Measurements from ENCODE around the gene TJP1.

Gene TJP1

GRCh38 chr15:29778382-29778781 lies 43.9 kb downstream of the TJP1 start:
- H3K4me3 ChIP-seq (ENCODE audit: control insufficient read depth, low read depth, low read length), result no peak overlapping the region
- no peak for DNase-seq (ENCODE audit: low read depth)
- no peak for TF ChIP-seq CTCF (IDR thresholded peaks at IDR 0.05; ENCODE audit: control insufficient read depth, insufficient read depth, low read depth, low read length, missing control alignments)

- H3K4me3 ChIP-seq (ENCODE audit: control insufficient read depth, low read depth, low read length), result no peak overlapping the region
- TF ChIP-seq CTCF (IDR thresholded peaks at IDR 0.05; ENCODE audit: control insufficient read depth, insufficient read depth, low read depth, low read length, missing control alignments), result no peak
- DNase-seq (ENCODE audit: low read depth), result no peak
Observed at GRCh38 chr15:29776859-29777258, 45.4 kb downstream of the TJP1 start.

DNA sequence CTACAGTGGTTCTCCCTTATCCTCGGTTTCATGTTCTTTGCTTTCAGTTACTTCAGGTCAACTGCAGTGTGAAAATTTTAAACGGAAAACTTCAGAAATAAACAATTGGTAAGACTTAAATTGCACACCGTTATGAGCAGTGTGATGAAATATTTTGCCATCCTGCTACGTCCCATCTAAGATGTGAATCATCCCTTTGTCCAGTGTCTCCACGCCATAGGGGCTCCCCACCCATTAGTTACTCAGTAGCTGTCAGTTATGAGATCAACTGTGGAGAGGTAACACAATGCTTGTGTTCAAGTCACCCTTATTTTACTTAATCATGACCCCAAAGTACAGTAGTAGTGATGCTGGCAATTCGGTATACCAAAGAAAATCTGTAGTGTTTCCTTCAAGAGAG lies 47.4 kb downstream of the TJP1 start:
- TF ChIP-seq CTCF (IDR thresholded peaks at IDR 0.05; ENCODE audit: control insufficient read depth, insufficient read depth, low read depth, low read length, missing control alignments), result no peak
- peak; percentile 61 for DNase-seq (ENCODE audit: low read depth)
- no peak overlapping the region for H3K4me3 ChIP-seq (ENCODE audit: control insufficient read depth, low read depth, low read length)

- no peak for TF ChIP-seq CTCF (IDR thresholded peaks at IDR 0.05; ENCODE audit: control insufficient read depth, insufficient read depth, low read depth, low read length, missing control alignments)
- no peak overlapping the region for H3K4me3 ChIP-seq (ENCODE audit: control insufficient read depth, low read depth, low read length)
- DNase-seq (ENCODE audit: low read depth), result no peak
Observed at GRCh38 chr15:29773816-29774215, 48.5 kb downstream of the TJP1 start.

- no peak for TF ChIP-seq CTCF (IDR thresholded peaks at IDR 0.05; ENCODE audit: control insufficient read depth, insufficient read depth, low read depth, low read length, missing control alignments)
- H3K4me3 ChIP-seq (ENCODE audit: control insufficient read depth, low read depth, low read length), result no peak overlapping the region
- no peak for DNase-seq (ENCODE audit: low read depth)
Observed at GRCh38 chr15:29773000-29773399, 49.3 kb downstream of the TJP1 start.

GRCh38 chr15:29770796-29771195 lies 51.5 kb downstream of the TJP1 start:
- no peak for DNase-seq (ENCODE audit: low read depth)
- no peak overlapping the region for H3K4me3 ChIP-seq (ENCODE audit: control insufficient read depth, low read depth, low read length)
- TF ChIP-seq CTCF (IDR thresholded peaks at IDR 0.05; ENCODE audit: control insufficient read depth, insufficient read depth, low read depth, low read length, missing control alignments), result no peak

DNA sequence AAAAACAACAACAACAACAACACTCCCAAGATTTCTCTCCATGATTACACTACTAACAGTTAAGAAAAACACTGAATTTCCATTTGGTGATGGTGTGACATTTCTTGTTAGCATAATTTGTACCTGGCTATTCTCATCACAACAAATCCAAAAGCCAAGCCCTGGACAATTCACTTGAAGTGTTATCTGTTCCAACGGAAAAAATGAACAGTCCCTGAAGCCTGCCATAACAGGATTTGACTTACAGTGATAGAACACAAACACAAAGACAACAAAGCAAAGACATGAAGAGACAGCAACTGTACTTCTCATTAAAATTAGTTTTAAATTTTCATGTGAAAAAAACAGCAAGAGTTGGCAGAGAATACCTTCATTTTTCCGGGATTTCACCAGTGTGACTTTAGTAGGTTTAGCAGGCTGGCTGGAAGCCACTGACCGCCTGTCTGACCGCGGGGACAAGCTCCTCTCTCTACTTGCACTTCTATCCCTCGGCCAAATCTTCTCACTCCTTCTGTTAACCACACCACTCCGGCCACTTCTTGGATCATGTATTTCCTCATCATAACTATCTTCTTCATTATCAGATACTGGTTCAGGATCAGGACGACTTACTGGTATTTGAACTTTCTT lies 56.3 kb downstream of the TJP1 start:
- DNase-seq (ENCODE audit: low read depth), result no peak
- H3K4me3 ChIP-seq (ENCODE audit: control insufficient read depth, low read depth, low read length), result no peak overlapping the region
- TF ChIP-seq CTCF (IDR thresholded peaks at IDR 0.05; ENCODE audit: control insufficient read depth, insufficient read depth, low read depth, low read length, missing control alignments), result no peak

Data from AG09309 (cell line).